GM23248 (cell line): ENCODE data around the gene DTX4.

Experiments
- EZH2 ChIP-seq: fragments of 200-600 bp; sonication (generic); IDR thresholded peaks from 2 replicates; pipeline ENCODE4 v1.6.1; 2018; ENCODE audit warnings: antibody characterized with exemption, mild to moderate bottlenecking; ENCODE audit not compliant: insufficient read depth, poor library complexity, severe bottlenecking
- EZH2phosphoT487 ChIP-seq: fragments of 200-600 bp; sonication (generic); IDR thresholded peaks from 2 replicates; pipeline ENCODE4 v1.6.1; 2018; ENCODE audit warnings: antibody characterized with exemption, moderate library complexity, mild to moderate bottlenecking, low read depth; ENCODE audit not compliant: insufficient read depth

DNA sequence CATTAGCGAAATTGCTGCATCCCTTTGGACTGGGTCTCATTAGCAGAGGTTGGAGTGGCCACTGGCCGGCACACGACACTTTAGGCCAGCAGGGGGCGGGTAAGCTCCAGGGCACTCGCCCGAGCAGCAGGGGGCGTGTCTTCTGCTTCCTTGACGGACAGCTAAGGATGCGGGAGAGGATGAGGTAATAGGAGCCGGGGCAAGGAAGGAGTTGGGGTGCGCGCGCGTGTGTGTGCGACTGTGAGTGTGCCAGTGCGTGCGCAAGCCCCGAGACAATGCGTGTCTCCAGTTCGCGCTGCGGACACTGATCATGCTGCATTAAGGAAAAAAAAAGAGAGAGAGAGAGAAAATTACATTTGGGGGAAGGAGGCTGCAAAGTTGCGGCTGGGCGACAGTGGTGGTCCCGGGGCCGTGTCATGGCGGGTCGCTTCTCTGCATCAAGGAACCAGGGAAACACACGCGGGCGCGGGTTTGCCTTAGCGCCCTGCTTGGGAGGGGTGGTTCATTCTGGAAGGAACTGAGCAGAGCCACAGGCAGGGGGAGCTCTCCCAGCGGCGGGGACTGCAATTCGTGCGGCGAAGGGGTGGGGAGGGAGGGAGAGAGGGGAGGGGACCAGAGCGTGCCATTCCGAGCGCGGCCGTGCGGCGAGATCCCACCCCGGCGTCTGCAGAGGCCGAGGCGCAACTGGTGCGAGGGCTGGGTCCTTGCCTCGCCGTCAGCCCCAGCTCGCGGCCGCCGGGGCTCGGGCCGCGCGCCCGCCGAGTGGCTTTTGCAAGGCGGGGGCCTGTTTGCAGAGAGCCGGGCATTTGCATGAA is at the start of gene DTX4:
- no peak for TF ChIP-seq EZH2
- no peak for TF ChIP-seq EZH2phosphoT487
